Activated CD4-positive, alpha-beta T cell treated with anti-CD3 and anti-CD28 coated beads for 48 hours (primary cell): ENCODE results near the gene ACOT4.
A peak's percentile ranks its signal among the peaks of the same experiment; 100 is the strongest.
"Not testable (repeated sequence)": the region's sequence is repeated elsewhere in the genome, so short reads cannot be mapped to it uniquely, and the experiment has no call there.

Source experiments
- DNase-seq: peaks from one replicate; pipeline ENCODE4 v3.0.0-alpha.2; 2020

Gene ACOT4

GRCh38 chr14:73634011-73634833 lies 42.5 kb downstream of the ACOT4 start:
- peak; percentile 15 for DNase-seq

DNA sequence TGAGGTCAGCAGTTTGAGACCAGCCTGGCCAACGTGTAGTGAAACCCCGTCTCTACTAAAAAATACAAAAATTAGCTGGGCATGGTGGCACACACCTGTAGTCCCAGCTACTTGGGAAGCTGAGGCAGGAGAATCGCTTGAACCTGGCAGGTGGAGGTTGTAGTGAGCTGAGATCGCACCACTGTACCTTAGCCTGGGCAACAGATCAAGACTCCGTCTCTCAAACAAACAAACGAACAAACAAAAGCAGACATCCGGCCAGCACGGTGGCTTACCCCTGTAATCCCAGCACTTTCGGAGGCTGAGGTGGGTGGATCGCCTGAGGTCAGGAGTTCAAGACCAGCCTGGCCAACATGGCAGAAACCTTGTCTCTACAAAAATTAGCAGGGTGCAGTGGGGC lies 44.7 kb downstream of the ACOT4 start:
- DNase-seq: not testable (repeated sequence)

GRCh38 chr14:73637830-73638229 lies 46.2 kb downstream of the ACOT4 start:
- no peak for DNase-seq

DNA sequence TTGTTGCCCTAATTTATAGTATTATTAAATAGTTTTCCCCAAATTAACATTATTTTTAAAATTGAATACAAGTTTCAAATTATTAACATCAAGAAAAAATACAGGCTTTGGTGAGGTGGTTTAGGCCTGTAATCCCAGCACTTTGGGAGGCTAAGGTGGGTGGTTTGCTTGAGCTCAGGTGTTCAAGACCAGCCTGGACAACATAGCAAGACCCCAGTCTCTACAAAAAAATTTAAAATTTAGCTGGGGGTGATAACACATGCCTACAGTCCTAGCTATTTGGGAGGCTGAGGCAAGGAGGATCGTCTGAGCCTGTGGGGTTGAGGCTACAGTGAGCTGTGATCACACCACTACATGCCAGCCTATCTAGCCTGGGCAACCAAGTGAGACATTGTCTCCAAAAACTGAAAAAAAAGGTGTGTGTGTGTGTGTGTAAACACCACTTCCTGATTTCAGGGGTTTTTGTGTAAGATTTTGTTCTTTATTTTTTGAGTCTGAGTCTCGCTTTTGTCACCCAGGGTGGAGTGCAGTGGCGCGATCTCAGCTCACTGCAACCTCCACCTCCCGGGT lies 49.2 kb downstream of the ACOT4 start:
- no peak for DNase-seq

DNA sequence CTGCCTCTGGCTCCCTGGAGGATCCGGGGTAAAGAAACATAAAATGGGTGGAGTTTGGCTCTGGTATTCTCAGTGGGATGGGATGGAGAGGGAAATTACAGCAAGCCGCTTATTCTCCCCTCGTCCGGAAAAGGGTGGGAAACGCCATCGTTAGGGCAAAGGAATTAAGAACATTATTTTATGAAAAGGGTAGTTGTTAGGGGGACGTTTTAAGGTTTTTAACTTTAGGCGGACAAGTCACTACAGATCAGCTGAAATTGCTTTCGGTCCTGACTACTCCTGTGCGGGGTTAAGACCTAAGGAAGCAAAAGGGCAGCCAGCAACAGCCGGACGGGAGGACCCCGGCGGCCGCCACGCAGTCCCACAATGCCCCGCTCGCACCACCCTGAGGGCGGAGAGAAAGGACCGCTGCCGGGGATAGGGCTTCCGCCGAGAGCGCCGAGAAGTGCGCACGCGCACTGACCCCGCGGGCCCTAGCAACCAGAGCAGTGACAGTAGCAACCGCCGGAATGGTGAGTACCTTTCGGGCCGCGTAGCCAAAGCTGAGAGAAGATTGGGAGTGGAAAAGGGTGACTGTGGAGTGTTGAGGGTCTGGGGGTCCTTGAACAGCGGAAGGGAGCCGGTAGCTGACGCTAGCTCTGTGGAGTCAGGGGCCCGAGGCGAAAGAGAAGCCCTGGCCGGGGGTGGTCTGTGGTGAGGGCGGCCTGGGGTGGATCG lies 53.0 kb downstream of the ACOT4 start, which contains the start of gene DNAL1:
Gene DNAL1, plus strand, starts transcription at position 456 of the 717 bp plus-strand sequence. Its CDS starts 54 bp downstream, at position 510.
- DNase-seq: peak; percentile 94

- no peak for DNase-seq
Measured at GRCh38 chr14:73645248-73645610, 53.6 kb downstream of the ACOT4 start.
